HG02571 (cell line): ENCODE results near the gene LARP4.
A peak's percentile ranks its signal among the peaks of the same experiment; 100 is the strongest.
"Not testable (repeated sequence)": the region's sequence is repeated elsewhere in the genome, so short reads cannot be mapped to it uniquely, and the experiment has no call there.

Experiments
- ATAC-seq: cut with Tn5 transposase; IDR thresholded peaks from one replicate; pipeline ENCODE4 v1.9.1; 2021; ENCODE audit warnings: mild to moderate bottlenecking, moderate library complexity; ENCODE audit not compliant: unreplicated experiment

LARP4 gene

DNA sequence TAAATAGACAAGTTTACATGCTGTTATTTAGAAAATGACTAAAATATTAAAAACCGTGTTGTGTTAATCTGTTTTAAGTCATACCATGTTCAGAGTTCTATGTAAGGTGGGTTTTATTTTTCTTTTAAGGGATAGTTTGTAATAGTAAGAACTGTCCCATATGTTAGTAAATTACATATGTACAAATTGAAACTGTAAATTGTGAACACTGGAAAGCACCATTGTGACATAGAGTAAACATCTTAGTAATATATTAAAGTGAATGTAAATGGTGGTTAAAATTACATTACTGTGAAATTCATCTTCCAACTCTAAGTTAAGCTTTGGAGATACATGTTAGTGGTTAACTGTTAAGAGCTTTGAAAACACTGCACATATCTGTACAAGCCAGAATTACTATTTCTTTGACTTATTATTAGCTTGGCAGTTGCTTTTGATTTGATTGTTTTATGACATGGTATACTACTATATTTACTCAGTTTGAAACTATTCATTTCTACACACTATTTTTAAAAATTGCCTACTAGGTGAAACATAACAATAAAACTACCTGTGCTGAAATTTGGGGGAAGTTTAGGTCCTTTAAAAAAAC lies 76.7 kb downstream of the LARP4 start:
- ATAC-seq = no peak

DNA sequence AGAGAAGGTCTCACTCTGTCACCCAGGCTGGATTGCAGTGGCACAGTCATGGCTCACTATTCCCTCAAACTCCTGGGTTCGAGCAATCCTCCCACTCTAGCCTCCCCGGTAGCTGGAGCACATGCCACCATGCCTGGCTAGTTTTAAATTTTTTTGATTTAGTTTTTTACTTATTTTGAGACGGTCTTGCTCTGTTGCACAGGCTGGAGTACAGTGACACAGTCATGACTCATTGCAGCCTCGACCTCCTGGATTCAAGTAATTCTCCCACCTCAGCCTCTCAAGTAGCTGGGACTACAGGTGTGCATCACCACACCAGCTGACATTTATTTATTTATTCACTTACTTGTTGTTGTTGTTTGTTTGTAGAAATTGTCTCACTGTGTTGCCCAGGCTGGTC lies 81.9 kb downstream of the LARP4 start:
- ATAC-seq = no peak

DNA sequence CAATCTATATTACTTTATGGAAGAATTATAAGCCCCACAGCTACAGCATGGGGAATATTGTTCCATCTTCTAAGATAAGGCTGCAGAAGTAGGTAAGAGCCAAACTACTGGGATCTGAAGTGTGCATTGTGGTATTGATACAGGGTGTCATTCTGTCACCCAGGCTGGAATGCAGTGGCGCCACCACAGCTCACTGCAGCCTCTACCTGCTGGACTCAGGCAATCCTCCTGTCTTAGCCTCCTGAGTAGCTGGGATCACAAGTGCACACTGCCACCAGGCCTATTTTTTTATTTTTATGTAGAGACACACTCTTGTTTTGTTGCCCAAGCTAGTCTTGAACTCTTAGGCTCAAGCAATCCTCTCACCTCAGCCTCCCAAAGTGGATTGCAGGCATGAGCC lies 82.8 kb downstream of the LARP4 start:
- no peak for ATAC-seq

DNA sequence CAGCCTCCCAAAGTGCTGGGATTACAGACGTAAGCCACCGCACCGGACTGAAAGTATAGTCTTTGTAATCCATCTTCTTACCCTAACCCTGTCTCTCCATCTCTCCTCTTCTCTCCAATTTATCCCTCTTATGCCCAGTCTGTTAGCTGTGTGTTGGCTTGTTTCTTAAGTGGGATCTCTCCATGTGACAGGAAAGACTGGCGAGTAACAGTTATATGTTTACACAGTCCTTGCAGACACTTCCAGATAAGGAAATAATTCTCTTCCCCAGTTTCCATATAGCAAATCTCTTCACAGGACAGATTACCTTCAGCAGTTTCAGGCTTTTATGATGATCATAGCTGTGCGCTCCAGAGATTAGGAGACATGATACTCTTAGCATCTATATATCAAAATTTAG lies 88.1 kb downstream of the LARP4 start:
- no peak for ATAC-seq

DNA sequence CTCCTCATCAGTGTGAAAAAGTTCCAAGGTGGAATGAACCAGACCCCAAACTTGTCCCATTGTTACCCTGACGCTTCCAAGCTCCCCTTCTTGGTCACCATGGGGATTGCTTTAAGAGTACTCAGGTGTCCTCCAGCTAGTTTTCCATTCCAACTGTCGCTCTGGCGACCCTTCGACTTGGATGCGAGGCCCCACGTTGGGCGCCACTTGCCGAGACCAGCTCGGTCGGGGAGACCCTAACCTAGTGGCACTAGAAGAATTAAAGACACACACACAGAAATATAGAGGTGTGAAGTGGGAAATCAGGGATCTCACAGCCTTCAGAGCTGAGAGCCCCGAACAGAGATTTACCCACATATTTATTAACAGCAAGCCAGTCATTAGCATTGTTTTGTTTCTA lies 97.4 kb downstream of the LARP4 start:
- ATAC-seq = not testable (repeated sequence)

DNA sequence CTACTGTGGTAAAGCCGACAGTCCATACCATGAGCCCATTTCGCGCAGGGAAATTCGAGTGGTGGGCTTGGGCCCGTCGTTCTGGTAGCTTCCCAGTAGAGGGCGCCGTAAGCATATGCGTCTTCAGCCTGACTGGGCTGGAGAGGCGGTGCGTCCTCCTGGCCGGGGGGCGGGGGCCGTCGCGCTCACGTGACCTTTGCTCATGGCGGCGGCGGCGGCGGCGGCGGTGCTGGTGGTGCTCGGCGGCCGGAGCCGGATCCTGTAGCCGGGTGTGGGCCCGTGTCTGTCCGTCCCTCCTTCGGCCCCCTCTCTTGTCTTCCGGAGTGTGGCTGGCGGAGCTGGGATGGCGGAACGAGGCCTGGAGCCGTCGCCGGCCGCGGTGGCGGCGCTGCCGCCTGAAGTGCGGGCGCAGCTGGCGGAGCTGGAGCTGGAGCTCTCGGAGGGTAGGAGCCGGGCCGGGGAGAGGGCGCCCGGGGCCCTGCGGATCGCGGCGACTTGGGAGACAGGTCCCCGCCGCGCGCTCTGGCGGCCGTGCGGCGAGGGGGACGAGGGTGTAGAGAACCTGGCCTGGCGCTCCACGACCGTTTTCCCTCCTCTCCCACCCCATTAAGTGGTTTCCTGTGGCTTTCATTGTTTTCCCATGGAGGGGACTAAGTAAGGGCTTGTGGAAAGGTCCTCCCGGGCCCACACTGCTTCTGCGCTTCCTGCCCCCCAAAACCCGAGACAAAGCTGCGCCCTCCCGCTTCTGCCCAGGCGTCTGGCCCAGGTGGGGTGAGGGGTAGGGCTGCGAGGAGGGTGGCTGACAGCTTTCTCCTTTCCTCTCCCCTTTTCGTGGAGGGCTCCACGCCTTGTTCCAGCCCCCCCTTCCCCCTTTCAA lies 104.4 kb downstream of the LARP4 start, which contains the start of gene DIP2B:
TSS of gene DIP2B (plus strand) at position 188 of the 877 bp plus-strand sequence. CDS start at position 344, 156 bp downstream.
- peak; percentile 73 for ATAC-seq

DNA sequence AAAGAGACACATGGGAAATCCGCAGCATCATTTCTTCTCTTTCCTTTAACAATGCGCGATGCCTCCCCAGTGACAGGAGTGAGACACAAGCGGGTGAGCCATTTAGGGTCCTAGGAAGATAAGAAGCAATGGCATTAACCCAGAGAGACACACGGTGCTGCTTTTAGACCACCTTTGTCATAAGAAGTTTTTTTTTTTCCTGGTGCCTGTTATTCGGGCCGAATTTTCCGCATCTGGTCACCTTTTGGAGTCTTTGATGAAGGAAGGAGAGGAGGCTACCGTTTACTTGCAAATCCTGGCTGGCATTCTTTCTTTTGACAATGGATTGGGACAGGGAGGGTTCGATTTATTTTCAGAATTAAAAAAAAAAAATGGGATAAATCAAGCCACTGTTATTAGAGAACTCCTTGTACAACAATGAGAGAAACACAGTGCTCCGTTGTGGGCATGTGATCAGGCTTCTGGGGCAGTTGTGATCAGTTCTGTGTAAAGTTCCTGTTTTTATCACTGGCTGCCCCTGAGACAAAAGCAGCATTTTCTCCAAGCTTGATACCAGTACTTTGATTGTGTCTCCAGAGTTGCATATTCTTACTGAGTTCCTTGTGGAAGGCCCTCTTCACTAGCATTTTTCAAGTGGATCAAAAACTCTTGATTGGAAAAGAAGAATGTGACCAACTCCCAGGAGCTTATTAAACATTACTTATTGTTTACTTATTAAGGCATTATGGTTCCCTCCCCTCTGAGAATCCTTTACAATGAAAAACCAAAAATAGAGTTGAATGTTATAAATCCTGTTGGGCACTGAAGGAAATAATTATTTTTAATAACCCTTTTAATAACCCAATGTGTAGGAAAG lies 105.2 kb downstream of the LARP4 start:
- peak; percentile 2 for ATAC-seq

DNA sequence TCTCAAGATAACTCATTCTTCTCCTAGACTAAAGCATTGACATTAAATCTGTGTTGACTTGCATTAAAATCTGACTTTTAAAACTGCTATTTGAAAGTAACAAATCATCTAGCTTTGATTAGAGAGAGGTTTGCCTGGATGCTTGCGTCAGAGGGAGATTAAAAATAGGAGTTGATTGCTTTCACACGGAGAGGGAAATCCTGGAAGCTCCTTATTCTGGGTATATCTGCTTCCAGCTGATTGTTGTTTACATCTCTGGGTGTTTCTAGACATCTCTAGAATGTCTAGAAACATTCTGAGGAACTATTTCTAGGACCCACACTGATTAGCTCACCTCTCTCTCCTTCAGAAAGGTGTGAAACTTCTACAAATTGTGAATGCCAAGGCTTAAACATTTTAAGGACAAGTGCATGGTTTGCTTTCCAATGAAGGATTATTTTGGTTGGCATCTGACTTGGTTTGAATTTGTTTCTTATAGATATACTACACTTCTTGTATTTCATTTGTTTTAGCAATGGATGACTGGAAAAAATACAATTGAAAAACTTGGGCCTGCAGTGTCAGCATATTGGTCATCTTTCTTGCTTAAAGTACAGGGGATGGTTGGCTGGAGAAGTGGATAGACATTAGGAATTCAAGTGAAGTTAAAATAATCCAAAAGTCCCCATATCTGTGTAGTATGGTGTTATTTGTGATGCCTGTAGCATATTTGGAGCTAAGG lies 106.2 kb downstream of the LARP4 start:
- ATAC-seq = no peak

DNA sequence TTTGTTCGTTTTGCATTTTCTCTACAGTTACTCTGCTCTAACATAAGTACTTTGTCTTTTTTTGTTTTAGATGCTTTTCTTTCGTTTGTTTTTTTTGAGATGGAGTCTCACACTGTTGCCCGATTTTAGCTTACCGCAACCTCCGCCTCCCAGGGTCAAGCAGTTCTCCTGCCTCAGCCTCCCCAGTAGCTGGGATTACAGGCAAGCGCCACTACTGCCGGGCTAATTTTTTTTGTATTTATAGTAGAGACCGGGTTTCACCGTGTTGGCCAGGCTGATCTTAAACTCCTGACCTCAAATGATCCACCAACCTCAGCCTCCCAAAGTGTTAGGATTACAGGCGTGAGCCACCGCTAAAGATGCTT lies 106.8 kb downstream of the LARP4 start:
- no peak for ATAC-seq

DNA sequence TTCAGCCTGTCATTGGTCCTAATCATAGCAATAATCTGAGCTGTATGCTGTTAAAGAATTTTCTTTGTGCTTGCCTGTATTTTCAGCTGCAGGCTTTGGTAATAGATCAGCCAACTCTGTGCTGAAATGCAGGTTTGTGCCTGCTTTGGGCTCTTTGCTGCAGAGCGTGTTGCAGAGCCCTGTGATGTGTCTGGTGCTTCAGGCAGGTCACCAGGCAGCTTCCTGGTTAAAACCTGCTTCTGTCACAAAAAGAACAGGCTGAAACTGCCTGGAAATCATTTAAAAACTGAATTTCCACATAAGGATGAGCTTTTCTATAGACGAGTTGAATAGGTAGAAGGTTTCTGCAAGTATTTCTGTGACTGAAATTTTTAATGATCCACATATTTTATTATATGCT lies 107.2 kb downstream of the LARP4 start:
- no peak for ATAC-seq

DNA sequence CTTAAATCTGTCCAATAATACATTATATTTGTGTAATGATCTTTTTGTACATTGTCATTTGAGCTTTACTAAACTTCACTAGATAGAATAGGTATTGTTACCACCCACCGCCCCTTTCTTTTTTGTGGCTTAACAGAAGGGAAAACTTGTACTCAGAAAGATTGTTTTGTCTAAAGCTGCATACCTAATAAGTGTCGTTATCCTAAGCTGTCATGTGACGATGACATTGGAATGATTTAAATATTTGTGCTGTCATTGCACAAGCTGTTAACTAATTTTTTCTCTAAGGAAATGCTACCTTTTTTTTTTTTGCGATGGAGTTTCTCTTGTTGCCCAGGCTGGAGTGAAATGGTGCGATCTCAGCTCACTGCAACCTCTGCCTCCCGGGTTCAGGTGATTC lies 107.7 kb downstream of the LARP4 start:
- ATAC-seq = no peak

DNA sequence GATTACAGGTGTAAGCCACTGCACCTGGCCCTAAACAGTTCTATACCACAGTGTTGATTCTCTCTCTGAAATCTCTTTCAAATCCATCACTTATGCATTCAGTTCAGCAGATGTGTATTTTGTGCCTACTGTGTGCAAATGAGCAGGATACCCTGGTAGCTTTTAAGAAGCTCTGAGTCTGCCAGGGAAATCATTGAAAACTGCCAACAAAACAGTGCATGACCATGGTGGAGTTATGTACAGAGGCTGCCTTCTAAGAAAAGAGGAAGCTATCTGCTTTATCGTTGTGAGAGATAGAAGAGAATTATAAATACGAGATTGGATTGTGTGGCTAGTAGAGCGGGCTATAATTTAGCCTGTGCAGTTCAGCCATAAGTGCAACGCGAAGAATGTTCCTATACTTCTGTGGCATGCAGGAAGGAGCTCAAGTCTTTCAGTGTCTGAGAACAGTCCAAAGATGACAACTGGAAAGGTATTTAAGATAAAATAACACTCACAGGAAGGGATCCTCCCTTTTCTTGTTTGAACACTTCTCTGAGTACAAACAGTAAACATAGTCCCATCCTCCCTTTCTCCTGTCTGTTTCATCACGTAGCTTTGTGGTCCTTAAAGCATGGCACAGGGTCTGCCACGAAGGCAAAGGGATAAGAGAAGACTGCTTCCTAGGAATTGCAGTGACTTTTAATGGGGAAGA lies 108.4 kb downstream of the LARP4 start:
- no peak for ATAC-seq

DNA sequence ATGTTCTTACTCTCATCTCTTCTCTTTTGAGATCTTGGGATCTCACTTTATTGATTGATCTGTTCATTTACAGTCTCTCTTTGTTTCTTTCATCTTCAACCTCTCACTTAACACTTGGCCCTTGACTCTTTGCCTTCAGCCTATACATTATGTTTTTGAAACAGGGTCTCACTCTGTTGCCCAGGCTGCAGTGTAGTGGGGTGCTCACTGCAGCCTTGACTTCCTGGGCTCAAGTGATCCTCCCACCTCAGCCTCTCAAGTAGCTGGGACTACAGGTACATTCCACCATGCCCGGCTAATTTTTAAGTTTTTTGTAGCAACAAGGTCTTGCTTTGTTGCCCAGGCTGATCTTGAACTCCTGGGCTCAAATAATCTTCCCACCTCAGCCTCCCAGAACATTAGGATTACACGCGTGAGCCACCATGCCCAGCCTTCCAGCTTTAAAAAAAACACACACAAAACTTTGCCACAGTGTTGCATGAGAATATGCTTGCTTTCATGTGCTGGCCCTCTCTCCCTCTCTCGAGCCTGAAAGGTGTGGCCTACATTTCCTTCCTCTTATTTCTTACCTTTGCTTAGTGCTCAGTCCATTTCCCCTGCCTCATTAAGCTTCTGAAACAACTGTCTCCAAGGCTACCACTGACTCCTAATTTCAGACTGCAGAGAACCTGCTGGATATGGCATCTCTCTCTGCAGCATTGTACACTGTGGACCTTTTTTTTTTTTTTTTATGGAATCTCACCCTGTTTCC lies 114.0 kb downstream of the LARP4 start:
- ATAC-seq = no peak

DNA sequence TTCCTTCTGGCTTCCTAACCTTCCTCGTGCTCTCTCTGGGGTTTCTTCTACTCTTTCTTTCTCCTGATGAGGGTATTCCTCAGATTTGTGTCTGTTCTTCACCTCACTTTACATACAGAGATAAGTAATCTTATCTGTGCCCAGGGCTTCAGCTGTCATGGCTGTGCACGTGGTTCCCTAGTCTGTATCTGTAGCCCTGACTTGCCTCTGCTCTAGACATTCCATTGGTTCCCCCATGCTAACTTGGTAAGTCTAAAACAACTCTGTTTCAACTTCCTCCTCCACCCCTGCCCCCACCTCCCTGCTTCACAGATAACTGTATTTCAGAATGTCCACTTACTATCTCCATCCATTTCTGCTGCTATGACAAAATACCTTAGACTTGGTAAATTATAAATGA lies 114.9 kb downstream of the LARP4 start:
- no peak for ATAC-seq

DNA sequence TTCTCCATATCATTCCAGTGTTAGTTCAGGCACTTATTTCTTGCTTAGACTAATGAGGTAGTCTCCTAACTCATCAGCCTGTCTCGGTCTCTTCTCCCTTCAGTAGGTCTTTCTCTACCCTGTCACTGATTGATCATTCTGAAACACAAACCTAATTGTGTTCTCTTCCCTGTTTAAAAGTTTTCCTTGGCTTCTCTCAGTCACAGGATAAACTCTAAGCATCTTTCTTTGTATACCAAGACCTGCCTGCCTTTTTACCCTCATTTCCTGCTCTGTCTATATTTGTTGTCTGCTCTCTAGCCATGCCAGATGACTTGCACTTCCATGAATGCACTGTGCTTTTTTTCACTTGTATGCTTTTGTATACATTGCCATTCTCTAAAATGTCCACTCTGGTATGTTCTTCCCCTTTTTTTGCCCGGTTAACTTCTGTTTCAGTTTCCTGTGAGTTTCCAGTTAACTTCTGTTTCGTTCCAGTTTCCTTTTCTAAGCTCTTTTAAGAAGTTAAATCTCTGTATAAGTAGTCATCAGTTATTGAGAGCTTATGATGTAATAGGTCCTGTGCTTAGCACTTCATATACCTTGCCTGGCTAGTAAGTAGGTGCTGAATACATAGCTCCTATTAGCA lies 116.8 kb downstream of the LARP4 start:
- ATAC-seq = peak; percentile 58

DNA sequence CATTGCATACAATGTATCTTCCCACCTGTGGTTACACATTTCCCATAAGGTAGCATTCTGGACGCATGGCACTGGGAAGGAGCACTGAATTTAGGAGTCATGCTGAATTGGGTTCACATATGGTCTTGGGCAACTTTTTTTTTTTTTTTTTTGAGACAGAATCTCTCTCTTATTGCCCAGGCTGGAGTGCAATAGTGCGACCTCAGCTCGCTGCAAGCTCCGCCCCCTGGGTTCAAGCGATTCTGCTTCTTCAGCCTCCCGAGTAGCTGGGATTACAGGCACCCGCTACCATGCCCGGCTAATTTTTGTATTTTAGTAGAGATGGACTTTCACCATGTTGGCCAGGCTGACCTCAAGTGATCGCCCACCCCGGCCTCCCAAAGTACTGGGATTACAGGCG lies 117.4 kb downstream of the LARP4 start:
- no peak for ATAC-seq

DNA sequence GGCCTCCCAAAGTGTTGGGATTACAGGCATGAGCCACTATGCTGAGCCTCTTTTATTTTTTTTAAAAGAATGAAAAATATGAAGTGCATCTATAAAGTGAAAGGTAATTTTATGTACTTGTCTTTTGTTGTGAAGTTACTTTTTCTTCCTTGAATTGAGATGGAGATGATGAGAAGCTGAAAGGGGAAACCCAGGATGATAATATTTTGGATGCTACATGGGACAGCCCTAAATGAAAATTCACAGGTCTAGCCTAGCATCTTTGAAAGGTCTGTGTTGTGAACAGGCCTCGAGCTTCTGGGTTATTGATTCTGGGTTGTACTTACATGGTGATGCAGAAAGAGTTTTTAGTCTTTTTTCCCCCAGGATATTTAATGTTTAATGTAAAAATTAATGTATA lies 118.7 kb downstream of the LARP4 start:
- no peak for ATAC-seq

DNA sequence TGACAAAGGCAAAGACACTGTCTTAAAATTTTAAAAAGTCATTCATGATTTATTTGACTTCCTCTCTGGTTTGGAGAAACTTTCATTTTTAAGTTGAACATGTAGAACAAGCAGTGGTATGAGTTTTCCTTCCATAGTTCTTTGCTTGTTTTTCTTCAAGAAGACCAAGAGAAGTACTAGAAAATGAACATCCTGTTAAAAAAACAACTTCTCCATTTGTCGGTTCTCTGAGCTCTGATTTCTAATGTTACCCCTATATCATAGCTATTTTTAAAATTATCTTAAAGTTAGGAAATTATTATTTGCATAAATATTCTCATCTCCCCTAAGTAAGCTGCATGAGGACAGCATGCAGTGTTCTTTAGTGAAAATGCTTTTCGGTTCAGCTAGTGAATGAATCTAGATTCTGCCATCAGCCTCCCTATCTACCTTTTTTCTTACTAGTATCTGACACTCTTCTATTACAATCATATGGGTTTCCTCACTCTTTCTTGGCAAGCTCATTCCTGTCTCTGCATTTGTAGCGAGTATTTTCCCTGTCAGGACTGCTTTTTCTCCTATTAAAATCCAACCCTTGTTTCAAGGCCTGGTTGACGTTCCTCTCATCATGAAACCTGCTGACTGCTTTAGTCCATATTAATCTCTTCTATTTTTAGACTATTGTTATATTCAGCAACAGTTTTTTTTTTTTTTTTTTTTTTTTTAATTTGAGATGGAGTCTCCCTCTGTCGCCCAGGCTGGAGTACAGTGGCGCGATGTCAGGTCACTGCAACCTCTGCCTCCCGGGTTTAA lies 119.9 kb downstream of the LARP4 start:
- ATAC-seq = no peak
